RPMI7951 (cell line): ENCODE results near the gene ABHD11. TPM values are rescaled to one million over a fixed set of nuclear protein-coding genes. Genes with fewer than 3 reads are reported as not detected.
"Not testable (repeated sequence)": the region's sequence is repeated elsewhere in the genome, so short reads cannot be mapped to it uniquely, and the experiment has no call there.

Source experiments
- DNase-seq: peaks from one replicate; pipeline ENCODE4 v3.0.0-alpha.2; 2012; ENCODE audit warnings: low read depth
- total RNA-seq: library from RNA; depleted of rRNA; stranded (reverse); fragments of >200 nt; shearing (Covaris generic); gene quantifications from 2 replicates; pipeline ENCODE4 v1.2.3, GENCODE V29; 2014; rRNA removed

The ABHD11 gene
- 19.8 and 20.7 TPM in 2 replicates for total RNA-seq

GRCh38 chr7:73738612-73739386, at the start of gene ABHD11:
Gene ABHD11, minus strand, starts transcription at chr7:73738802. Its CDS starts 32 bp downstream, at chr7:73738770.
- DNase-seq: peak; percentile 93

GRCh38 chr7:73787786-73788048, 49.1 kb upstream of the ABHD11 start:
- not testable (repeated sequence) for DNase-seq

- no peak for DNase-seq
Measured at GRCh38 chr7:73786588-73786987, 48.0 kb upstream of the ABHD11 start.

GRCh38 chr7:73779517-73779916, 40.9 kb upstream of the ABHD11 start:
- no peak for DNase-seq

GRCh38 chr7:73778801-73779389, 40.3 kb upstream of the ABHD11 start:
- no peak for DNase-seq

- peak; percentile 60 for DNase-seq
Measured at GRCh38 chr7:73774923-73775322, 36.3 kb upstream of the ABHD11 start.

GRCh38 chr7:73773700-73774517, 35.3 kb upstream of the ABHD11 start:
- no peak for DNase-seq

- no peak for DNase-seq
Measured at GRCh38 chr7:73770860-73771670, 32.5 kb upstream of the ABHD11 start.

- DNase-seq: no peak
Measured at GRCh38 chr7:73770002-73770859, 31.6 kb upstream of the ABHD11 start, which contains the start of gene CLDN3. Gene CLDN3, minus strand, starts transcription at chr7:73770270. Its CDS starts 221 bp downstream, at chr7:73770049.

GRCh38 chr7:73769481-73770001, 30.9 kb upstream of the ABHD11 start:
- DNase-seq: no peak

- DNase-seq: no peak
Measured at GRCh38 chr7:73768641-73769480, 30.3 kb upstream of the ABHD11 start.

- DNase-seq: no peak
Measured at GRCh38 chr7:73766556-73767229, 28.1 kb upstream of the ABHD11 start.

- DNase-seq: no peak
Measured at GRCh38 chr7:73762659-73762999, 24.0 kb upstream of the ABHD11 start.

GRCh38 chr7:73761854-73762658, 23.5 kb upstream of the ABHD11 start:
- DNase-seq: no peak

GRCh38 chr7:73758581-73759138, 20.1 kb upstream of the ABHD11 start:
- DNase-seq: no peak

GRCh38 chr7:73749931-73750776, 11.6 kb upstream of the ABHD11 start:
- no peak for DNase-seq

- DNase-seq: no peak
Measured at GRCh38 chr7:73746378-73746777, 7.8 kb upstream of the ABHD11 start.
